HepG2 (cell line): ENCODE measurements around the gene TRAF3. TPM values are rescaled to one million over a fixed set of nuclear protein-coding genes. Genes with fewer than 3 reads are reported as not detected.

Experiments
- ATAC-seq: fragments of 200-7000 bp; cut with Tn5 transposase; 3 replicates; pipeline ENCODE4 v1.9.1; 2020; ENCODE audit warnings: mild to moderate bottlenecking, moderate library complexity
- BruUV-seq: library from RNA; stranded (reverse); fragments of 400-500 nt; replicated peaks from 2 replicates; lab custom pipeline; 2021; lab: Mats Ljungman, UMichigan
- CTCF ChIA-PET: fragments of 300-600 bp; formaldehyde crosslinking; extraction: SDS; loops from one replicate; lab custom pipeline; 2021; ENCODE audit warnings: low total read pairs, inconsistent platforms, low intra/inter-chr PET ratio; lab: Yijun Ruan, JAX
- POLR2A ChIA-PET: fragments of 350-600 bp; sonication (Branson Sonifier 250); formaldehyde crosslinking; loops from one replicate; lab custom pipeline; 2020; ENCODE audit warnings: antibody characterized with exemption, inconsistent platforms; lab: Yijun Ruan, JAX
- DNase-seq: peaks from one replicate; pipeline ENCODE4 v3.0.0-alpha.2; 2015; ENCODE audit warnings: low spot score
- FAIRE-seq: peaks from 3 replicates; lab custom pipeline; 2011; peaks lifted over from hg19 to GRCh38; lab: Jason Lieb, UNC
- H2AFZ ChIP-seq: one replicate; pipeline ENCODE4 v1.6.1; 2011; ENCODE audit warnings: low read length, inconsistent platforms
- H3K27ac ChIP-seq: fragments of 300-600 bp; 3 replicates; pipeline ENCODE4 v1.8.0; 2011; ENCODE audit warnings: mixed run types, mild to moderate bottlenecking, mixed read lengths, low read length, inconsistent platforms; ENCODE audit not compliant: insufficient read depth; ENCODE audit errors: extremely low read length
- H3K27me3 ChIP-seq, 2 experiments: fragments of 200-600 bp in 1 of 2; 2 replicates in 1 of 2; 3 replicates in 1 of 2; pipeline versions ENCODE4 v1.6.0 to v1.8.0; 2011; ENCODE audit warnings: low read length in 2 of 2, mild to moderate bottlenecking in 2 of 2, moderate library complexity in 2 of 2, inconsistent platforms in 1 of 2; ENCODE audit not compliant: insufficient read depth in 2 of 2, control insufficient read depth in 1 of 2
- H3K36me3 ChIP-seq, 2 experiments: fragments of 200-600 bp in 1 of 2; replicated peaks in 1 of 2; 2 replicates in 1 of 2; 3 replicates in 1 of 2; pipeline versions ENCODE4 v1.5.1 to v1.8.0; 2011; ENCODE audit warnings: low read length in 2 of 2, inconsistent platforms in 1 of 2; ENCODE audit not compliant: insufficient read depth in 2 of 2, control insufficient read depth in 1 of 2
- H3K4me1 ChIP-seq: 2 replicates; pipeline ENCODE4 v1.5.1; 2012; ENCODE audit warnings: low read length, inconsistent platforms; ENCODE audit not compliant: insufficient read depth
- H3K4me2 ChIP-seq: 2 replicates; pipeline ENCODE4 v1.6.0; 2011; ENCODE audit warnings: low read depth, low read length, inconsistent platforms
- H3K4me3 ChIP-seq, 3 experiments: fragments of 200-600 bp in 1 of 3; sonication (generic), shearing (Covaris generic) in 1 of 3; replicated peaks in 1 of 3; 2 replicates each; pipeline ENCODE4 v1.5.1; 2011 to 2016; ENCODE audit warnings: low read length in 3 of 3, inconsistent platforms in 2 of 3, low read depth in 2 of 3, mild to moderate bottlenecking in 2 of 3, control low read depth in 1 of 3, mixed read lengths in 1 of 3; ENCODE audit not compliant: insufficient read depth in 1 of 3
- H3K79me2 ChIP-seq: one replicate; pipeline ENCODE4 v1.6.1; 2011; ENCODE audit warnings: low read length, inconsistent platforms; ENCODE audit not compliant: insufficient read depth
- H3K9ac ChIP-seq: 2 replicates; pipeline ENCODE4 v1.6.0; 2011; ENCODE audit warnings: mild to moderate bottlenecking, low read depth, low read length, inconsistent platforms; ENCODE audit not compliant: insufficient read depth
- H3K9me3 ChIP-seq: 2 replicates; pipeline ENCODE4 v1.5.1; 2012; ENCODE audit warnings: mild to moderate bottlenecking, low read length
- H4K20me1 ChIP-seq: 2 replicates; pipeline ENCODE4 v1.6.0; 2011; ENCODE audit warnings: inconsistent platforms, mild to moderate bottlenecking, low read length, moderate library complexity; ENCODE audit not compliant: insufficient read depth
- ESRRA ChIP-seq: sonication (generic); formaldehyde crosslinking; IDR thresholded peaks from 2 replicates; pipeline ENCODE4 v1.5.1; 2020; ENCODE audit warnings: mild to moderate bottlenecking, low read depth, missing genetic modification reagents
- HDAC1 ChIP-seq: sonication (generic); formaldehyde crosslinking; IDR thresholded peaks from 2 replicates; pipeline ENCODE4 v1.5.1; 2020; ENCODE audit warnings: mild to moderate bottlenecking, missing genetic modification reagents
- HNRNPL ChIP-seq: fragments of 200-400 bp; formaldehyde crosslinking; IDR thresholded peaks from 2 replicates; pipeline ENCODE4 v1.6.1; 2017; ENCODE audit warnings: mild to moderate bottlenecking, low read depth, low read length
- NR2F1 ChIP-seq, 2 experiments: fragments of 450-650 bp in 1 of 2; formaldehyde crosslinking in 1 of 2; IDR thresholded peaks; 2 replicates each; pipeline versions ENCODE4 v1.5.0 to v1.6.1; 2016 to 2020; ENCODE audit warnings: mild to moderate bottlenecking in 1 of 2, missing compliant biosample characterization in 1 of 2, missing genetic modification reagents in 1 of 2, moderate library complexity in 1 of 2
- ZNF12 ChIP-seq: sonication (generic); formaldehyde crosslinking; IDR thresholded peaks from 2 replicates; pipeline ENCODE4 v1.5.0; 2020; ENCODE audit warnings: missing genetic modification reagents
- ZNF224 ChIP-seq: sonication (generic); formaldehyde crosslinking; IDR thresholded peaks from 2 replicates; pipeline ENCODE4 v1.5.0; 2020; ENCODE audit warnings: mild to moderate bottlenecking, missing genetic modification reagents
- ZSCAN12 ChIP-seq: sonication (generic); formaldehyde crosslinking; IDR thresholded peaks from 2 replicates; pipeline ENCODE4 v1.9.0; 2021; ENCODE audit warnings: mild to moderate bottlenecking, missing genetic modification reagents
- WGBS: methylation state at CpG from one replicate; pipeline ENCODE4 v1.1.6; 2017; ENCODE audit warnings: low lambda C conversion rate; 5-methylcytosine and 5-hydroxymethylcytosine counted together
- in situ Hi-C: cut with HindIII; loops from 2 replicates; pipeline ENCODE4 v1.10.0; 2017; ENCODE audit warnings: low pct_unique_long_range_greater_than_20kb; ENCODE audit not compliant: extremely low pct_ligation_motif_present
- intact Hi-C: fragments of 100-400 bp; cut with micrococcal nuclease; formaldehyde crosslinking; loops from one replicate; pipeline ENCODE4 v1.10.0; 2022; ENCODE audit not compliant: unreplicated experiment
- polyA plus RNA-seq, 8 experiments: library from polyadenylated mRNA; depleted of rRNA in 3 of 8; stranded (reverse) in 7 of 8; unstranded in 1 of 8; fragments of >200 nt; fragmentation: Illumina TruSeq in 4 of 8; extraction: Trizol in 4 of 8; gene quantifications; 2 replicates each; pipeline versions ENCODE4 v1.2.1 to v1.2.3, GENCODE V29; 2011 to 2016; ENCODE audit warnings: low read depth in 4 of 8, missing spikeins in 1 of 8, mixed read lengths in 1 of 8; ENCODE audit not compliant: insufficient read depth in 1 of 8
- total RNA-seq, 5 experiments: library from RNA; depleted of rRNA; stranded (reverse); fragments of >200 nt; fragmentation: Illumina TruSeq; extraction: Trizol; gene quantifications; 2 replicates each; pipeline ENCODE4 v1.2.3, GENCODE V29; 2016; ENCODE audit warnings: low read depth in 1 of 5
- TF ChIP-seq, protein P1 (sequence below): IDR thresholded peaks from 2 replicates; pipeline ENCODE4 v1.6.1; 2012; ENCODE audit warnings: inconsistent platforms
- TF ChIP-seq, protein P2 (sequence below): sonication (generic); formaldehyde crosslinking; IDR thresholded peaks from 2 replicates; pipeline ENCODE4 v1.5.0; 2020; ENCODE audit warnings: missing genetic modification reagents

TRAF3 gene
- total and polyA plus RNA-seq, 2 of the 13 experiments (the other 11 are each of a cell fraction or from before 2014, with no cell fraction given): 6.9 to 12.2 TPM

DNA sequence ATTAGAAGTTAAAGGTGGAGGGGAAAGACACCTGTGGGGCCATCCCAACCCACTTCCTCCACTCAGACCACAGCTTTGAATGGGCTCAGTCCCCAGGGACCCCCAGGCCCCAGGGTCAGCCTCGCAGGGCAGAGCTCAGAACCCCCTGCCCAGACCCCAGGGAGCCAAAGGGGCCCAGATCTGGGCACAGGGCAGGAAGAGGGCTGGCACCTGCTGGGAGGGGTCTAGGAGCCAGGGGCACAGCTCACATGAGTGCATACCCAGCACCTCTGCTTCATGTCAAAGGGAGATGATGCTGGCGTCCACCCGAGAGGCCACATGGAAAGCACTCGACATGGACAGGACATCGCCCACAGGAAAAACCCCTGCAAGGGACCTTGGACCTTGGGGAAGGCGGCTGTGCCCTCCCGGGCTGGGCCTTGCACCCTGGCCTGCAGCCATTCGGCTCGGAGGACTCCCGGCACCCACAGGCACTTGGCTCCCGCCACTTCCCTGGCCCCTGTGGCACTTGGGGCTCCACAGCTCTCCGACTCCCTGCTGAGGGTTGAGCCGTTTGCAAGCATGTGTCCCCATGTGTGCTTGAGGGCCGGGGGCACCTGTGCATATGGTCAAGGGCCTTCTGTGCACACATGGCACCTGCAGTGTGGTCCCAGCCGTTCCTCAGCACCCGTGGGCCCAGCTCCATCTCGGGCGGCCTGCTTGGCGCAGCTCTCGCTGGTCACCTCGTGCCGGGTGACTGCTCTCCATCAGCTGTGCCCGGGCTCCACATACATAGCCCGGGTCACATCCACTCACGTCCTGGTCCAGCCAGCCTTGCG lies 137.4 kb downstream of the TRAF3 start (continued):
- TF ChIP-seq, protein P1, sequence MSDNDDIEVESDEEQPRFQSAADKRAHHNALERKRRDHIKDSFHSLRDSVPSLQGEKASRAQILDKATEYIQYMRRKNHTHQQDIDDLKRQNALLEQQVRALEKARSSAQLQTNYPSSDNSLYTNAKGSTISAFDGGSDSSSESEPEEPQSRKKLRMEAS: peak; percentile 32; the same call in 1 of the 2 replicates
- TF ChIP-seq NR2F1 (CRISPR knock-in tag; IDR thresholded peaks at IDR 0.05) (no peak), ZNF224 (CRISPR knock-in tag) (no peak), ZSCAN12 (no peak), ESRRA (CRISPR knock-in tag) (no peak), ZNF12 (no peak)
- TF ChIP-seq, protein P2, sequence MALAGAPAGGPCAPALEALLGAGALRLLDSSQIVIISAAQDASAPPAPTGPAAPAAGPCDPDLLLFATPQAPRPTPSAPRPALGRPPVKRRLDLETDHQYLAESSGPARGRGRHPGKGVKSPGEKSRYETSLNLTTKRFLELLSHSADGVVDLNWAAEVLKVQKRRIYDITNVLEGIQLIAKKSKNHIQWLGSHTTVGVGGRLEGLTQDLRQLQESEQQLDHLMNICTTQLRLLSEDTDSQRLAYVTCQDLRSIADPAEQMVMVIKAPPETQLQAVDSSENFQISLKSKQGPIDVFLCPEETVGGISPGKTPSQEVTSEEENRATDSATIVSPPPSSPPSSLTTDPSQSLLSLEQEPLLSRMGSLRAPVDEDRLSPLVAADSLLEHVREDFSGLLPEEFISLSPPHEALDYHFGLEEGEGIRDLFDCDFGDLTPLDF (CRISPR knock-in tag): no peak

DNA sequence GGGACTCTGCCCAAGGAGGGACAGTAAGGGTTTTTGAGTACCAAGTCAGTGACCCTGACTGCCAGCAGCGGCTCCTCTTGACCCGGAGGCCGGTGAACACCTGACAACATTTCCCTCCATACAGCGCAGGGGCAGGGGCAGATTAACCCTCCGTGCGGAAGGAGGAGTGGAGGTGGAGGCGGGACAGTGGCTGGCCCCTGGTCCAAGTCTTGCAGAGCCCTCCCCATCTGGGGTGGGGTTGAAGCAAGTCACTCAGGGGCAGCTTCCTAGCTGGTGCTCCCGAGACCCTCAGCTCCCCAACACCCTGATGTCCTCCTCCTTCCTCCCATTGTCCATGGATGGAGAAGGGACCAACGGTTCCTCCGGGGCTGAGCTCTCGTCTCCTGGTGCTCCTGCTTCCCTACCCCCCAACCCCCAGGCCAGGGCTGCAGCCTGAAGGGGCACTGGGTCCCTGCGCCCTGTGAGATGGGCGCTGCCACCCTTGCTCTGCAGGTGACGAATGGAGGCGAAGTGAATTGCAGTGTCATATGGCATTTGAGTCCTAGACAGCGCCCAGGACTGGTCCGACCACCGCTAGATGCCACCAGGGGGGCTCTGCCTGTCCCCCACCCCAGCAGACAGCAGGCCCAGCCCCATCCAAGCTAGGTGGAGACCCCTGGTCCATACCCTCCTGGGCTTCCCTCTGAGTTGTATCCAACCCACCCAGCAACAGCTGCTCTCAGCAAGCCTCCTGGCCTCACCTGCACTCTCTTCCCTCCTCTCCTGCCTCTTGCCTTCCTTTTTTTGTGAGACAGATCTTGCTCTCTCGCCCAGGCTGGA lies 138.3 kb downstream of the TRAF3 start:
- no TSS peak for BruUV-seq
- Histone ChIP-seq H3K36me3 (no peaks in the 10 kb centered on the region), H3K4me1 (peaks cover 21% of the 10 kb centered on the region), H3K9ac (no peak overlapping the region), H3K9me3 (0 out of 2 replicates have a peak, but pooled peaks cover under 1% of the 10 kb centered on the region), H4K20me1 (no peaks in the 10 kb centered on the region), H2AFZ (no peak overlapping the region), H3K4me3 (no peak overlapping the region), H3K4me2 (no peak overlapping the region), H3K27ac (no peak overlapping the region), H3K79me2 (no peaks in the 10 kb centered on the region), H3K27me3 (no peaks in the 10 kb centered on the region)
- intact Hi-C loops: loop anchor here (5.0 kb wide), 1 partner anchor 138 kb away; the partner anchor contains the start of gene TRAF3
- DNase-seq (no peak), ATAC-seq (no peak), FAIRE-seq (no peak)
- in situ Hi-C loops: loop anchor here (10.0 kb wide), 1 partner anchor 221 kb away; no protein-coding TSS in a partner anchor
- 85% methylated on average over 13 of the region's 19 CpGs for WGBS
- CTCF ChIA-PET: no interaction called here
- TF ChIP-seq HDAC1 (CRISPR knock-in tag): no peak
- TF ChIP-seq HNRNPL: 0 out of 2 replicates have a peak, but pooled peaks have one; percentile 48
- POLR2A ChIA-PET: no interaction called here
